Measurements from ENCODE around the gene CLCA2. TPM values are rescaled to one million over a fixed set of nuclear protein-coding genes. Genes with fewer than 3 reads are reported as not detected.

The CLCA2 gene
- total RNA-seq, 1 donor from 2014 or later: 357 TPM

GRCh38 chr1:86434059-86434458 is 10.1 kb downstream of the CLCA2 start:
- ATAC-seq: no peak

GRCh38 chr1:86435327-86435726 is 11.4 kb downstream of the CLCA2 start:
- ATAC-seq: no peak

- ATAC-seq: no peak
These were observed 12.1 kb downstream of the CLCA2 start for GRCh38 chr1:86436041-86436440.

GRCh38 chr1:86441581-86441980 is 17.6 kb downstream of the CLCA2 start:
- ATAC-seq: no peak

- ATAC-seq: no peak
These were observed 18.0 kb downstream of the CLCA2 start for GRCh38 chr1:86441997-86442396.

GRCh38 chr1:86445919-86446318 is 21.9 kb downstream of the CLCA2 start:
- no peak for ATAC-seq

GRCh38 chr1:86447198-86447790 is 23.3 kb downstream of the CLCA2 start:
- ATAC-seq: no peak

- ATAC-seq: no peak
These were observed 24.7 kb downstream of the CLCA2 start for GRCh38 chr1:86448670-86449069.

GRCh38 chr1:86449103-86449502 is 25.1 kb downstream of the CLCA2 start:
- no peak for ATAC-seq

GRCh38 chr1:86450847-86451246 is 26.9 kb downstream of the CLCA2 start:
- ATAC-seq: no peak

- no peak for ATAC-seq
These were observed 29.7 kb downstream of the CLCA2 start for GRCh38 chr1:86453664-86454063.

GRCh38 chr1:86455073-86455472 is 31.1 kb downstream of the CLCA2 start:
- ATAC-seq: no peak

- ATAC-seq: peak; percentile 30
These were observed 37.0 kb downstream of the CLCA2 start for GRCh38 chr1:86460998-86461397.

GRCh38 chr1:86461482-86461881 is 37.5 kb downstream of the CLCA2 start:
- no peak for ATAC-seq

- ATAC-seq: no peak
These were observed 40.8 kb downstream of the CLCA2 start for GRCh38 chr1:86464819-86465218.

GRCh38 chr1:86466109-86466844 is 42.3 kb downstream of the CLCA2 start:
- ATAC-seq: no peak

GRCh38 chr1:86466986-86467385 is 43.0 kb downstream of the CLCA2 start:
- ATAC-seq: no peak

- ATAC-seq: no peak
These were observed 44.6 kb downstream of the CLCA2 start, which contains the start of gene CLCA1 for GRCh38 chr1:86468501-86468977. Gene CLCA1, plus strand, starts transcription at chr1:86468927. Its CDS starts 45 bp downstream, at chr1:86468972.

- ATAC-seq: no peak
These were observed 46.9 kb downstream of the CLCA2 start for GRCh38 chr1:86470859-86471258.

GRCh38 chr1:86471291-86471690 is 47.3 kb downstream of the CLCA2 start:
- no peak for ATAC-seq

GRCh38 chr1:86472152-86472551 is 48.2 kb downstream of the CLCA2 start:
- ATAC-seq: no peak

- no peak for ATAC-seq
These were observed 48.8 kb downstream of the CLCA2 start for GRCh38 chr1:86472767-86473166.

- ATAC-seq: no peak
These were observed 53.3 kb downstream of the CLCA2 start for GRCh38 chr1:86477256-86477655.

GRCh38 chr1:86477682-86478081 is 53.7 kb downstream of the CLCA2 start:
- no peak for ATAC-seq

All from esophagus mucosa (tissue), 1 donor.